Epithelial cell of esophagus (primary cell): Measurements from ENCODE around the gene KCNIP1.

Source experiments
- DNase-seq: peaks from one replicate; pipeline ENCODE4 v3.0.0; 2010; ENCODE audit warnings: low read depth
- H3K4me3 ChIP-seq: 2 replicates; pipeline ENCODE4 v1.5.1; 2011; ENCODE audit warnings: mild to moderate bottlenecking, low read length, control low read depth
- TF ChIP-seq, protein P1 (sequence below): IDR thresholded peaks from 2 replicates; pipeline ENCODE4 v1.5.1; 2011; ENCODE audit warnings: low read depth, mild to moderate bottlenecking, low read length, control low read depth, inconsistent platforms; ENCODE audit not compliant: insufficient read depth; ENCODE audit errors: missing control alignments

Gene KCNIP1

GRCh38 chr5:170551076-170551475 lies 47.3 kb downstream of the KCNIP1 start:
- no peak for DNase-seq
- TF ChIP-seq, protein P1, sequence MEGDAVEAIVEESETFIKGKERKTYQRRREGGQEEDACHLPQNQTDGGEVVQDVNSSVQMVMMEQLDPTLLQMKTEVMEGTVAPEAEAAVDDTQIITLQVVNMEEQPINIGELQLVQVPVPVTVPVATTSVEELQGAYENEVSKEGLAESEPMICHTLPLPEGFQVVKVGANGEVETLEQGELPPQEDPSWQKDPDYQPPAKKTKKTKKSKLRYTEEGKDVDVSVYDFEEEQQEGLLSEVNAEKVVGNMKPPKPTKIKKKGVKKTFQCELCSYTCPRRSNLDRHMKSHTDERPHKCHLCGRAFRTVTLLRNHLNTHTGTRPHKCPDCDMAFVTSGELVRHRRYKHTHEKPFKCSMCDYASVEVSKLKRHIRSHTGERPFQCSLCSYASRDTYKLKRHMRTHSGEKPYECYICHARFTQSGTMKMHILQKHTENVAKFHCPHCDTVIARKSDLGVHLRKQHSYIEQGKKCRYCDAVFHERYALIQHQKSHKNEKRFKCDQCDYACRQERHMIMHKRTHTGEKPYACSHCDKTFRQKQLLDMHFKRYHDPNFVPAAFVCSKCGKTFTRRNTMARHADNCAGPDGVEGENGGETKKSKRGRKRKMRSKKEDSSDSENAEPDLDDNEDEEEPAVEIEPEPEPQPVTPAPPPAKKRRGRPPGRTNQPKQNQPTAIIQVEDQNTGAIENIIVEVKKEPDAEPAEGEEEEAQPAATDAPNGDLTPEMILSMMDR: no peak
- H3K4me3 ChIP-seq: no peak overlapping the region

GRCh38 chr5:170551622-170552021 lies 47.8 kb downstream of the KCNIP1 start:
- no peak for DNase-seq
- TF ChIP-seq, protein P1: no peak
- H3K4me3 ChIP-seq: no peak overlapping the region

DNA sequence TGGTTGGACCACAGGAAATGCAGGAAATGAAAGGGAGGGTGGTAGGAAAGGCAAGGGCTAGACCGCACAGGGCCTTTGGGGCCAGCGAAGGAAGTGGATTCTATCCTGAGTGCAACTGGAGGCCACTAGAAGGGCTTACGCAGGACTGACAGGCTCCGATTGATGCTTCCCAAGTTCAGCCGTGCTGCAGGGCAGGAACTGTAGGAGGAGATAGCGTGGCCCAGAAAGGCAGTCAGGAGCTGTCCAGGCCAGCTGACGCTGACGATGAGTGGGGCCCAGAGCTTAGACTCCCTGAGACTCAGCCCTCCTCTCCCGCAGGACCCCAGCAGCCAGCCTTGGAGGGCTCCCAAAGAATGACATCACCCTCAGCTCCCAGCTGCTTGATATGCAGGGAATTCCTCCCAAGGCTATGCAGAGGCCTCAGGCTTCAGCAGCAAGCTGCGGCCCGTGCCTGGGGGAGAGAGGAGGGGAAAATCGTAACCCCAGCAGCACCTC lies 48.8 kb downstream of the KCNIP1 start:
- H3K4me3 ChIP-seq: no peak overlapping the region
- TF ChIP-seq, protein P1: no peak
- DNase-seq: peak; percentile 2

DNA sequence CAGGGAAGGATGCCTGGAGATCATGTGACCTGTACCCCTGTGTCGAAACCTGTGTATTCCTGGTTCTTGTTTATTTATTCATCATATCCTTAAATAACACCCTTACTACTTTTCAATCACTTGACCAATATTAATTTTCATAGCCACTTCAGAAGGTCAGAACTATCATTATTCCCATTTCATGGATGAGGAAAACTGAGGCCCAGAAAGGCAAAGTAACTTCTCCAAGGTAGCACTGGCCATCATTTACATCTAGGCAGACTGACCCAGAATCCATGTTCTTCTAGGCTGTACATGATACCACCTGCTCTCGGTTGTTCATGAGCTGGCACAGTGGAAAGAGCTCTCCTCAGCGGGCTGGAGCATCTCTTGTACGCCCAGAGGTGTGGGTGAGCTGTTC lies 49.4 kb downstream of the KCNIP1 start:
- TF ChIP-seq, protein P1: no peak
- no peak overlapping the region for H3K4me3 ChIP-seq
- DNase-seq: no peak

GRCh38 chr5:170554521-170555267 lies 50.9 kb downstream of the KCNIP1 start:
- TF ChIP-seq, protein P1: no peak
- no peak for DNase-seq
- H3K4me3 ChIP-seq: no peak overlapping the region

DNA sequence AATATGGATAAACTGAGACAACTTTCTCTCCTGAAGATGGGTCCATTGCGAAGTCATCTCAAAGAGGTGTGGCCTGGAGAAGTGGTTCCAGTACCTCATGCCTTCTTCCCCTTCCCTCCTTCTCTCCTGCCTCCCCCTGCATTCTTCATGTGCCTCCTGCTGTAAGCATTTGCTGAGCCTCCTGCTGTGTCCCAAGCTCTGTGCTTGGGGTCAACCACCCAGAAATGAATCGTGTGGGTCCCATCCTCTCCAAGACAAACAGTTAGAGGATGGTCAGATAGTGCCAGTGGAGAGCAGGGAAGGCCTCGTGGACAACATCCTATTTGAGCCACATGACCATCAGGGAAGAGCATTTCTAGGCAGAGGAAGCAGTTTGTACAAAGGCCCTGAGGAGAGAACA lies 53.5 kb downstream of the KCNIP1 start:
- TF ChIP-seq, protein P1: no peak
- H3K4me3 ChIP-seq: no peak overlapping the region
- DNase-seq: no peak

DNA sequence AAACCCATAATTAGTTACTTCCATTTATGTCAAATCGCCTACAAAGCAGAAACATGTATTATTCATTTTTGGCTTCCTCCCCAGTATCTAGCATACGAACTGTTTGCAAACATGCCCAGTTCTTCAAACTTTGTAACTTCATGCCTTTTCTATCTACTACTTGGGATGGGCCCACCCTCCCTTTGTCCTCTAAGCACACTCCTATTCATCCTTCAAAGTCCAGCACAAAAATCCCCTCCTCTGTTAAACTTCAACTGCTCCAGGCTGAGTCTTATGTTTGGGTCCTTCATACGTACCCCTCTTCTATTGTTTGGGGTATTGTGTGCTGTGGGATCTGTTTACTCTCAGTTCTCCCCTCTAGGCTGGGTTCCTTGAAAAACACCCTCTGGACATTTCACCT lies 55.5 kb downstream of the KCNIP1 start:
- no peak overlapping the region for H3K4me3 ChIP-seq
- TF ChIP-seq, protein P1: no peak
- no peak for DNase-seq
